Measurements from ENCODE around the gene SH2D1B.
"Not testable (repeated sequence)": the region's sequence is repeated elsewhere in the genome, so short reads cannot be mapped to it uniquely, and the experiment has no call there.

The SH2D1B gene, protein sequence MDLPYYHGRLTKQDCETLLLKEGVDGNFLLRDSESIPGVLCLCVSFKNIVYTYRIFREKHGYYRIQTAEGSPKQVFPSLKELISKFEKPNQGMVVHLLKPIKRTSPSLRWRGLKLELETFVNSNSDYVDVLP

DNA sequence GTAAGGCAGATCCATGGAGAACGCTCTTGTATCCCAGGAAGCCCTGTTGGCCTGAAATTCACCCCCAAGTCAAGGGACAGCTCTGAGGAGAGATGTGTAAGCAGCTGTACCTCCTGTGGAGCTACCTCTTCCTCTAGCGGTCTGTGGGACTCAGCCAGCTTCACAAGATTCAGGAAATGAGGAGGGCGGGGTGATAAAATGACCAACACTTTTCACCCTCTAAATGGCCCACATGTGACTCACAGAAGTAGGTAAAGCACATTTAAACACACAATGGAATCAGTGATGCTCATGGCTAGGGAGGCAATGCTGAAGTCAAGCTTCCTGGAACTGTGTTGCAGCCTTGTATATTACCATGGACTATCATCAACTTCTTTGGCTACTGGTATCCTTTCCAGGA is at the start of gene SH2D1B:
Gene SH2D1B (minus strand): TSS at position 135 of the 400 bp plus-strand sequence. CDS start 120 bp downstream, at position 15.
- no peak for DNase-seq

DNA sequence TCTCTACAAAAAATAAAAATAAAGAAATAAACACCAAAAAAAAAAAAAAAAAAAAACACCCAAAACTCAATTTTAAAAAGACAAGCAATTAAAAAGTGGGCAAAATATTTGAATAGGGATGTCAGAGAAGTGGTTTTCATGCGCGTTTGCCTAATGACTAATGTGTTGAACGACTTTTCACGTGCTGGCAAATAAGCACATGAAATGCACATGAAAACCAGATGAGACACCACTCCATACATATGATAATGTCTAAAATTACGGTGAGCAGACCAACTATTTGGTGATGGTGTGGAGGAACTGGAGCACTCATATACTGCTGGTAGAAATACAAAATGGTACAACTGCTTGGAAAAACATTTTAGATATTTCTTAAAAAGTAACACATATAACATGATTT is 46.3 kb upstream of the SH2D1B start:
- DNase-seq, result no peak

DNA sequence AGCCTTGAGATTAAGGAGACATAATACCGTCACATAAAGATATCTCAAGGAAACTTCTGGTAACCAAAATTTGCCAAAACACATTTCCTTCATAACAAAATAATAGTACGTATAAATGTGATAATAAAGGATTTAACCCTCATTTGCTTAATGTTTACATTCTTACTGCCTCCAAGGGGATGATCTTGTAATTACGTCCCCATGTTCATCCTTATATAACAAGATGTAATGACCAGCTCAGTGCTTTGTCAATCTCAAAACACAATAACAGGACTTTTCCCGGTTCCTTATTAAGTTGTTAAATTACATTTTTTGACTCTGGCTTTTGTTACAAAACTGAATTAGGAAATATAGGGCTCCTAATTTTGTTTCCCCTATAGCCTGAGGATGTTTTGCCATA is 44.4 kb upstream of the SH2D1B start:
- no peak for DNase-seq

DNA sequence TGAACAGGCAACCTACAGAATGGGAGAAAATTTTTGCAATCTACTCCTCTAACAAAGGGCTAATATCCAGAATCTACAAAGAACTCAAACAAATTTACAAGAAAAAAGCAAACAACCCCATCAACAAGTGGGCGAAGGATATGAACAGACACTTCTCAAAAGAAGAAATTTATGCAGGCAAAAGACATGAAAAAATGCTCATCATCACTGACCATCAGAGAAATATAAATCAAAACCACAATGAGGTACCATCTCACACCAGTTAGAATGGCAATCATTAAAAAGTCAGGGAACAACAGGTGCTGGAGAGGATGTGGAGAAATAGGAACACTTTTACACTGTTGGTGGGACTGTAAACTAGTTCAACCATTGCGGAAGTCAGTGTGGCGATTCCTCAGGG is 42.4 kb upstream of the SH2D1B start:
- not testable (repeated sequence) for DNase-seq

DNA sequence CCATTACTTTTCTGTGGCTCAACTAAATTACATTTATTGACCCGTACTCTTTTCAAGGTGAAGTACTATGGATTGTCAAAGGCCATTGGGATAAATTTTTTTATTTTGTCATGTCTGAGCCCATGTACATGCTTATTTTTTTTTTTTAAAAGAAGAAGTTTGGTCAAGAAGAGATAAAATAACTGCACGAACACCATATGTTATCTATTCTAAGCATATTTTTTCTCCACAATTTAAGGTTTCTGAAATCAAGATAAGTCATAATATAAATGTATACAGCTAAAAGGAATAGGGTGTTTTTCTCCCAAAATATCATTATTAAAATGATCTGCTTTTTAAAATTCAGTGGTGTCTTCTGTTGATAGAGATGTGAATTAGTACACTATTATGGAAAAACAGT is 35.0 kb upstream of the SH2D1B start:
- DNase-seq, result no peak

DNA sequence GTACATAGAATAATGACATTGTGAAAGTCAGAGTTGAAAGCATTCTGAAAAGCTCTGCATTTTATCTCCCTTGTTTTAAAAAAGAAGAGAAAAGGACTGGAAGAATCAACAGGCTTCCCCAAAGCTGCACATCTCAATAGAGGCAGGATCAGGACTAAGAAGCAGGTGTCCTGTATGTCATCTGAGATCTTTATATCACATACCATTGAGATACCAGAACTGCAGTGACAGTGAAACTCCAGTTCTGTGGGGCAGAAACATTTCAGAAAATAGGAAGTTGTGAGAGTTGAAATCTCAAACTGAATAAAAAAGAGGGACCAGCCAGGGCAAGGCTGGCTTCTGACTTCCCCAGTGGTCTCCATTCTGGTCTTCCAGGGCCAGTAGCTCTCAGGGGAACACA is 33.0 kb upstream of the SH2D1B start:
- no peak for DNase-seq

DNA sequence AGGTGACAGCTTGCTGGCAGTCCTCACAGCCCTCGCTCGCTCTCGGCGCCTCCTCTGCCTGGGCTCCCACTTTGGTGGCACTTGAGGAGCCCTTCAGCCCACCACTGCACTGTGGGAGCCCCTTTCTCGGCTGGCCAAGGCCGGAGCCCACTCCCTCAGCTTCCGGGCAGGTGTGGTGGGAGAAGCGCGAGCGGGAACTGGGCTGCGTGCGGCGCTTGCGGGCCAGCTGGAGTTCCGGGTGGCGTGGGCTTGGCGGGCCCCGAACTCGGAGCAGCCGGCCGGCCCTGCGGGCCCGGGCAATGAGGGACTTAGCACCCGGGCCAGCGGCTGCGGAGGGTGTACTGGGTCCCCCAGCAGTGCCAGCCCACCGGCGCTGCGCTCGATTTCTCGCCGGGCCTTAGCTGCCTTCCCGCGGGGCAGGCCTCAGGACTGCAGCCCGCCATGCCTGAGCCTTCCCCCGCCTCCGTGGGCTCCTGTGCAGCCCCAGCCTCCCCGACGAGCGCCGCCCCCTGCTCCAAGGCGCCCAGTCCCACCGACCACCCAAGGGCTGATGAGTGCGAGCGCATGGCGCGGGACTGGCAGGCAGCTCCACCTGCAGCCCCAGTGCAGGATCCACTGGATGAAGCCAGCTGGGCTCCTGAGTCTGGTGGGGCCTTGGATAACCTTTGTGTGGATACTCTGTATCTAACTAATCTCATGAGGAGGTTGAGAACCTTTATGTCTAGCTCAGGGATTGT is 21.2 kb upstream of the SH2D1B start:
- not testable (repeated sequence) for DNase-seq

DNA sequence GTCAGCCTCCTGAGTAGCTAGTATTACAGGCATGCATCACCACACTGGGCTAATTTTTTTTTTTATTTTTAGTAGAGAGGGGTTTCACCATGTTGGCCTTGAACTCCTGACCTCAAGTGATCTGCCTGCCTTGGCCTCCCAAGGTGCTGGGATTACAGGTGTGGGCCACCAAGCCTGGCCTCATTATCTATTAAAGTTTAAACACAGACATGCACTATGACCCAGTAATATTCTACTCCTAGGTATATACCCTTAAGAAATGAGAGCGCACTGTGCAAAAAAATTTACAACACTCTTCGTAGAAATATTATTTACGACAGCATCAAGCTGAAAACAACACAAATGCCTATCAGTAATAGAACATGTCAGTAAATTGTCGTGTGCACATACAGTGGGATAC is 18.6 kb upstream of the SH2D1B start:
- no peak for DNase-seq

DNA sequence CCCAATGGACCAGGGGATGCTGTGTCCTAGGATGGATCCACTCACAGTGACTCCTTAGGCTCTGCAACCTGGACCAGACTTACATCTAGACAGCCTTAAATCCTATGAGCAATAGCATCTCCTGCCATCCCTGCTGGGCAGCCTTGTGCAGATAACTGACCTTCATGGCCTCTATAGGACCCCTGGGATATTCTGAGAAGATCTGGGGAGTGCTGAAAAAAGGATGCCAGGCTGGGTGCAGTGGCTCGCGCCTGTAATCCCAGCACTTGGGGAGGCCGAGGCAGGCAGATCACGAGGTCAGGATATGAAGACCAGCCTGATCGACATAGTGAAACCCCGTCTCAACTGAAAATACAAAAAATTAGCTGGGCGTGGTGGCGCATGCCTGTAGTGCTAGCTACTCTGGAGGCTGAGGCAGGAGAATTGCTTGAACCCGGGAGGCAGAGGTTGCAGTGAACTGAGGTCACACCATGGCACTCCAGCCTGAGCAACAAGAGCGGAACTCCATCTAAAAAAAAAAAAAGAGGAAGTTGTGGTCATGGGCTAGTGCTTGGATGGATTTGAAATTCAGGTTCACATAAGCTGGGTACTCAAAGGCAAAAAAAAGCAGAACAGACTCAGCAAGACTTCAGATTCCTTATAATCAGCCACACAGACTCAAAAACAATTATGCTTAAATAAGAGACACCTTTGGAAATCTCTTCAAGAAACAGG is 10.9 kb upstream of the SH2D1B start:
- no peak for DNase-seq

DNA sequence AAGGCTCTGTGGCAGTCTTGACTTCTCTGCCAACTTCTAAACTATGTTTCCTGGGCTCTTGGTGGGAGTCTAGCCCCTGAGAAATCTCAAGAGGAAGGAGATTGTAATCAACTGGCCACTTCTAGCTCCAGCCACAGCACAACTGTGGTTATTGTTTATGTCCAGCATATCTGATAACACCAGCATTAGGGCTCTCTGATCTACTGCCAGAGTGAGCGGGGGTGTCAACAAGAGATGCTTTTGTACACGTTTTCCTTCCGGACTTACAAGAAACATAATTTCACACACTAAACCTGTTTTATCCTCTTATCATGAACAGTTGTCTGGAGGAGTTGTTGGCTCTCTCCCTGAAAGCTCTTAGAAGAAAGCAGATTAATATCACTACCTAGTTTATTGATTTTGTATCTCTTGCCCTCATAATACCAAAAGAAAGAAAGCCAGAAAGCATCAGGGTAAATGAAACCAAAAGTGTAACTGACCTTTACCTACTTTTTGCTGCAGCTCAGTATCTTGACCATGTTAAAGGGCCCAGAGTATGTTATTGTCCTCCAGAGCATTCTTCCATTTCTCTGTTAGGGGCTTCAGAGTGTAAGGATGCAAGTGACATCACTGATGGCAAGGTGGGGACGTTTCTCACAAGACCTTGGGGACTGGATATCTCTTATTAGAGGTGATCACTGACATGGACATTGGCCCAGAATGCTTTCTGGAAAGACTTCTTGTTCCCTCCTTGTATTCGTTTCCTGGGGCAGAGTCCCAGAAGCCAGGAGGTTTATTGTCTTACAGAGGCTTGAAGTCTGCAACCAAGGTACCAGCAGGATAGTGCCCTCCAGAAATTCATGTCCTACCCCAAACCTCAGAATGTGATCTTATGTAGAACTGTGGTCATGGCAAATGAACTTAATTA is 9.6 kb upstream of the SH2D1B start:
- no peak for DNase-seq

DNA sequence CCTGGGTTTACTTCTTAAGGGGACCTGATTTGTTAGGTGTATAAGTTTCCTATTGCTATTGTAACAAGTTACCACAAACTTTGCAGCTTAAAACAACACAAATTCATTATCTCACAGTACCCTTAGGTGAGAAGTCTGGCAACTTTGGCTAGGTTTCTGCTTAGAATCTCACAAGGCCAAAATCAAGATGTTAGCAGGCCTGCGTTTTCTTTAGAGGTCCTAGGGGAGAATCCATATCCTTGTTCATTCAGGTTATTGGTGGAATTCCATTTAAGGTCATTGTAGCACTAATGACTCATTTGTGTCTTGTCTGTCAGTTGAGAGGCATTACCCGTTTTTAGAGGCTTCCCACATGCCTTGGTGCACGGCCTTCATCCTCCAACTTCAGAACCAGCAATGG is 8.2 kb upstream of the SH2D1B start:
- no peak for DNase-seq

DNA sequence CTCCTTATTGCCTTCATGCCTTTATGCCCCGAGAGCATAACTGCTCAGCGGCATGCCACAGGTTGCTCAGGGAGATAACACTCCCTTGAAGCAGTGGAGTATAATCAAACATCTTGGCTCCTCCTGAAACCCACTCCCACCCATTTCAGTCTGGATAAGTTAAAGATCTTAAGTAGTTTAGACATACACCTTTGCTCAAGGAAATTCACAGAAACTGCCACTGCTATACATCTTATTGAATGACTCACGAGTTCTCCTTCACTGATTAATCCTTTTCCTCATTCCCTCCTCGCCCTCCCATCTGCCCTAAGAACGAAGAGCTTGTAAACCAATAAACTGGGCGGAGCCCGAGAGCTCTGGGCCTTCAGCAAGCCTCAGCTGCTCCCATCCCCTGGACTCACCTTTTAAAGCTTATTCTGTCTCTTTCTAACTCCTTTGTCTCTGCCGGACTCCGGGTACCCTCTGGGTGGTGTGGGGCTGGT is 7.6 kb upstream of the SH2D1B start:
- not testable (repeated sequence) for DNase-seq

DNA sequence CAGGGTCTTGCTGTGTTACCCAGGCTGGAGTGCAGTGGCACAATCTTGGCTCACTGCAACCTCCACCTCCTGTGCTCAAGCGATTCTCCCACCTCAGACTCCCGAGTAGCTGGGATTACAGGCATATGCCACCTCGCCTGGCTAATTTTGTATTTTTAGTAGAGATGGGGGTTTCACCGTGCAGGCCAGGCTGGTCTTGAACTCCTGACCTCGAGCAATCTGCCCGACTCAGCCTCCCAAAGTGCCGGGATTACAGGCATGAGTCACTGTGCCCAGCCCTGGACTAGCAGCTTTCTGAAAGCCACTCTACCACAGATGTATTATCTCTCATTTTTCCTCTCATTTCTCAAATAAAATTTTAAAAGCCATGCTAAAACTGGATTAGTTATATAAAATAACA is 6.6 kb upstream of the SH2D1B start:
- not testable (repeated sequence) for DNase-seq

DNA sequence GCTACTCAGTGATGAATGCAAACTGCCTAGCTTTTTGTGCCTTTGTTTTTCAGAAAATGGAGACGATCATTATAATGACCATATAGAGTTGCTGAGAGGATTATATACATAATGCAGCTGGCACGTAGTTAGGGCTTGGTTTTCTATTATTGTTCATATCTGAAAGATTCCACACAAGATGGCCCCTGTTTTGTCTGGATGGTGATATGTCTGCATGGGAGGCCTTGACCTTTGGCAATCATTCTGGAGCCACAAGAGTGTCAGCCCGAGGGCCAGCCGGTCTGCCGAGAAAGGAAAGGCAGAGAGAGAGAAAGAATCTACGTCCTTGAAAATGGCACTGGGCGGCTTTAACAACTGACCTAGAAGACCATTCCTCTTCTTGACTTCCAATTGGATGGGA is 5.7 kb upstream of the SH2D1B start:
- DNase-seq, result no peak

DNA sequence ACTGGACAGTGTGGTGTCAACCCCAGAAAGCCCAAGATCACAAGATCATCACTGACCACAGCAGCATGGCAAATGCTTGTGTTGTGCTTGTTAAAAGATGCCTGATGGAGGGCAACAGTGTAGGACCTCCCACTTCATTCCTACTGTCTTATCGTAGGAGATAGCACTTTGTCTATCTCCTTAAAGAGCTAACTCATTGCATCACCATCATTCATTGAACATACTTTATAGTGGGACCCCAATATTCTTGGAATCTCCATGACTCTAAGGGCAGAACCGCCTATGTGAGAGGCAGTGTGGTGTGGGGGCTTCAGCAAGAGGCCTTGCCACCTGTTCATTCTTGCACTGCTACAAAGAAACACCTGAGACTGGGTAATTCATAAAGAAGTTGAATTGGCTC is 5.0 kb upstream of the SH2D1B start:
- DNase-seq, result no peak

DNA sequence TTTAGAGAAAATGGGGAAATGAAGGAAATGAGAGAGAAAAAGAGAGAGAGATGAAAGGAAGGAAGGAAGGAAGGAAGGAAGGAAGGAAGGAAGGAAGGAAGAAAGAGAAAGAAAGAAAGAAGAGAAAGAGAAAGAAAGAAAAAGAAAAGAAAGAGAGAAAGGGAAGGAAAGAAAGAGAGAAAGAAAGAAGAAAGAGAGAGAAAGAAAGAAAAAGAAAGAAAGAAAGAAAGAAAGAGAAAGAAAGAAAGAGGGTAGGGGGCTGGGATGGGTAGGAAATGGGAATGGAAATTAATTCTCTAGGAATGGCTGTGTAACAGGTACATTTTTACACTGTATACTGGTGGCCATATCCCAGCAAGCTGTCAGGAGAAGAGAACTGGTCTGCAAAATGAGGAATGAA is 4.3 kb upstream of the SH2D1B start:
- no peak for DNase-seq

DNA sequence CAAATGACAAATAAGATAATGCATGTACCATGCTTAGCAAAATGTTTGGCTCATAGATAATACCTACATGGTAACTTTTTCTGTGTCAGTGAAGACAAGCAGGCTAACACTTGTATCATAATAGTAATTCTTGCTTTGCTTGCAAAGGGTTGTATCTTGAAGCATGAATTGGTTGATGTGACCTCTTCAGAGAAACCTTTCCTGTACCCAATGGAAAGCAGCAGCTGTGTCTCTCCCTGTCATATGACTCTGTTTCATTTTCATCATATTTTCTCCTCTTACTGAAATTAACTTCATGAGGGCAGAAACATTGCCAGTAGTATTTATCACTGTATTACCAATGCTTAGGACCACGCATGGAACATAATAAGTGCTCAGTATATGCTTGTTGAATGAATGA is 4.4 kb downstream of the SH2D1B start:
- DNase-seq, result no peak

DNA sequence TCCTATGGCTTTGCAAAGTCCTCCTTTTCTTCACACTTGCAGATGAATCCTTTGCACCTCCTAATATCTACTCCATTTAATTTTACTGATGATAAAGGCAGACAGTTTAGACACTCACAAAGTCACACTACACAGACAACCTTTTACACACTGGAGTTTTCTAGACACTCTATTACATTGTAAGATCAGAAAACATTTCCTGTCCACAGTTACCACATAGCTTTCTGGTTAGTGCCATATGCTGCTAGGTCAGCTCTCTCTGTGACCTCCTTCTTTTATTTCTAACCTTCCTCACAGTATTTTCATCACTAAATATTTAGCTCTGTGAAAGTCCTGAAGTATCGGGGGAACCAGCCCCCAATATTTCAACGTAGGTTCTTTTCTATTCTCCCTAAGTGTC is 5.1 kb downstream of the SH2D1B start:
- DNase-seq, result no peak

DNA sequence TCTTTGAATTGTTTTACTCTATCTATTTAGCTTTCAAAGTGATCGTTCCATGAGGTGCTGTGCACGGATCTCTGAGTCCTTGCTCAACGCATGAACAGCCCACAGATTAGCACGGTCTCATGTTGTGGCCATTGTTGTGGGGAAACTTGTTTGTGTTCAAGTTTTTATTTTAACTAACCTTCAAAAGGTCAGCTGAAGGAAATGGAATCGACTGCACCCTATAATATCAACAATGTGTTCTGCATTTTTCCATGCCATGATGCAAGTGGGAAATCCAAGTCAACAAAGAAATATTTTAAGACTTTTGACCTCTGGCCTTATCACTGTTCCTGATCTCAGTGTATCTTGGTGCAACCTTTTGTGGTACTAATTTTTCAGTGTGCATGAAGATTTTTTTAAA is 6.1 kb downstream of the SH2D1B start:
- no peak for DNase-seq

DNA sequence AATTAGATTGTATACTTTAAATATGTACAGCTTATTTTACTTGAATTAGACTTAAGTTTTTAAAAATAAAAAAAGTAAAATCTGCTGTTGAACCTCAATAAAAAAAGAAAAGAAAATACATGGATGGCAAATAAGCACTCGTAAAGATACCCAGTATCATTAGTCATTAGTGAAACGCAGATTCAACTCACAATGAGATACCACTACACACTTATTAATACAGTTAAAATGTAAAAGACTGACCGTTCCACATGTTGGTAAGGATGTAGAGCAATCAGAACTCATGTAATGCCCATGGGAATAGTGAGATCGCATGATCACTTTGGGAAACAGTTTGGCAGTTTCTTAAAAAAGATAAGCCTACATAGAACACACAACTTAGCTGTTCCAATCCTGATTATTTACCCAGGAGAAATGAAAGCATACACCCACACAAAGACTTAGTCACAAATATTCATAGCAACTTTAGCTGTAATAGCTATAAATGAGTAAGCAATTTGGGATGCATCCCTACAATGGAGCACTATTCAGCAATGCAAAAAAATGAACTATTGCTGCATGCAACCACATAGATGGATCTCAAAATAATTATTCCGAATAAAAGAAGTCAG is 7.3 kb downstream of the SH2D1B start:
- DNase-seq, result no peak

DNA sequence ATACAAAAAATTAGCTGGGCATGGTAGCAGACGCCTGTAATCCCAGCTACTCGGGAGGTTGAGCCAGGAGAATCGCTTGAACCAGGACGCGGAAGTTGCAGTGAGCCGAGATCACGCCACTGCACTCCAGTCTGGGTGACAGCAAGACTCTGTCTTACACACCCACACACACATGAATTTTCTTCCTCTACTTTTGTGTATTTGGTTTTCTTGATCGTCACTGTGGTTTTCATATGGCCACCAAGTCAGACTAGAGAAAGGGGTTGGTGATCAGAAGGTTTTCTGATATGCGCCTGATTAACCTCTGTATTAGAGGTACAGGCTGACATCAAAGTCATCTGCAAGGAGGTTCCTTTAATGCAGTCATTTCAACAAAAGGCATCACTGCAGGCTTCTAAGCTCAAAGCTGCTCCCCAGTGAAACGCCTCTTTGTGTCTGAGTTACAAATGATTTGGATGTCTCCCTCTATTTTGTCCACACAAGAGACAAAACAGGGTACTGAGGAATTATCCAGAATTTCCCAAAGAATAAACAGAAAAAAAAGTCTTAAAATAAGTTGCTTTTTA is 11.1 kb downstream of the SH2D1B start:
- DNase-seq, result no peak

DNA sequence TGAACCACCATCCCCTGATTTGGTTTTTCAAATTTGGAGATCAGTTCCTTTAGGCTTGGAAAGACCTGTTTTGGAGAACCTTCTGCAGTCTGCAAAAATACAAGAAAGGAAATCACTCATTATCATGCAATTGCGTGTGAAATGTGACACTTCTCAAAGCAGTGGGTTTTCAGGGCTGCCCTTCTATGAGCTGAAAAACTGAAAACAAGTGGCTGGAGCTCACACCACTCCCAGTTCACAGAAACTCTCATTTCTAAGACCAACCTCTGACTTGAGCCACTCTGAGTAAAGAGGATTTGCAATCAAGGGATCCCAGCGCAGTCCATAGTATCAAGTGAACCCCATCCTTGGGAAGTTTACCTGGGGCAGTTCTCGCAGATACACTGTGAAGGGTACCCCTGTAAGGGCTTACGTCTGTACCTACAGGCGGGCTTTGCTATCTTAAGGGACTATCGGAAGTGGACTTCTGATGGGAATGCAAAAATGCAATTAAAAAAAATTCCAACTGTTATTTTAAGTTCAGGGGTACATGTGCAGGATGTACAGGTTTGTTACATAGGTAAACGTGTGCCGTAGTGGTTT is 12.8 kb downstream of the SH2D1B start:
- DNase-seq, result no peak
